K562 (cell line): ENCODE data around the gene SELPLG. TPM values are rescaled to one million over a fixed set of nuclear protein-coding genes. Genes with fewer than 3 reads are reported as not detected.

Source experiments
- HNRNPK ChIP-seq: fragments of 200-400 bp; formaldehyde crosslinking; IDR thresholded peaks from one replicate; pipeline ENCODE4 v1.6.1; 2018; ENCODE audit warnings: mild to moderate bottlenecking, low read depth, low read length; ENCODE audit not compliant: poor library complexity, severe bottlenecking
- NELFE ChIP-seq: IDR thresholded peaks from 2 replicates; pipeline ENCODE4 v1.6.1; 2011; ENCODE audit warnings: mild to moderate bottlenecking; ENCODE audit not compliant: insufficient read depth, insufficient read length
- POLR2AphosphoS5 ChIP-seq: IDR thresholded peaks from 2 replicates; pipeline ENCODE4 v1.6.1; 2011; ENCODE audit warnings: mild to moderate bottlenecking, low read depth, low read length, moderate library complexity; ENCODE audit not compliant: control insufficient read depth, insufficient read depth
- PPARD ChIP-seq: fragments of 250-450 bp; sonication (Bioruptor Pico); IDR thresholded peaks from 2 replicates; pipeline ENCODE4 v1.8.0; 2022; ENCODE audit warnings: inconsistent platforms, mild to moderate bottlenecking, moderate library complexity
- RBM39 ChIP-seq: fragments of 200-400 bp; formaldehyde crosslinking; optimal IDR thresholded peaks from 2 replicates; pipeline ENCODE3; 2018; ENCODE audit warnings: low read depth, low read length
- SRSF1 ChIP-seq: fragments of 200-400 bp; formaldehyde crosslinking; IDR thresholded peaks from 2 replicates; pipeline ENCODE4 v1.6.1; 2017; ENCODE audit warnings: mild to moderate bottlenecking, low read depth, low read length, moderate library complexity
- XRCC4 ChIP-seq: IDR thresholded peaks from one replicate; pipeline ENCODE4 v1.6.1; 2011; ENCODE audit not compliant: insufficient read depth, insufficient read length; ENCODE audit errors: extremely low read depth
- ZFP1 ChIP-seq: fragments of 450-650 bp; formaldehyde crosslinking; IDR thresholded peaks from 2 replicates; pipeline ENCODE4 v1.4.0; 2020; ENCODE audit warnings: mild to moderate bottlenecking, mixed read lengths
- polyA plus RNA-seq, 8 experiments: library from polyadenylated mRNA; depleted of rRNA in 4 of 8; stranded (reverse) in 5 of 8; unstranded in 3 of 8; fragments of >200 nt; fragmentation: Nextera tagmentation in 2 of 8; fragmentation: Illumina TruSeq in 1 of 8; extraction: Ambion mirVana in 2 of 8; extraction: Trizol in 1 of 8; gene quantifications; 2 replicates each; pipeline versions ENCODE4 v1.2.1 to v1.2.3, GENCODE V29; 2011 to 2014; ENCODE audit warnings: inconsistent platforms in 1 of 8, missing spikeins in 1 of 8
- total RNA-seq, 7 experiments: library from RNA; depleted of rRNA in 6 of 7; stranded (reverse); fragments of >200 nt in 6 of 7; fragmentation: Illumina TruSeq in 2 of 7; extraction: Trizol in 2 of 7; gene quantifications; 2 replicates each; pipeline versions ENCODE4 v1.2.1 to v1.2.3, GENCODE V29; 2011 to 2021; ENCODE audit warnings: low replicate concordance in 1 of 7
- TF ChIP-seq, protein P1 (sequence below): fragments of 250-450 bp; sonication (Bioruptor Pico); IDR thresholded peaks from 2 replicates; pipeline ENCODE4 v1.5.0; 2021; ENCODE audit warnings: mild to moderate bottlenecking, borderline replicate concordance
- TF ChIP-seq, protein P2 (sequence below): fragments of 200-600 bp; sonication (generic); IDR thresholded peaks from one replicate; pipeline ENCODE4 v1.6.1; 2012; ENCODE audit warnings: mild to moderate bottlenecking, low read depth, low read length, inconsistent platforms

Gene SELPLG
- total and polyA plus RNA-seq, 9 of the 15 experiments (the other 6 are each of a cell fraction or from before 2014, with no cell fraction given), result 0.22 to 10.2 (median 1.7) TPM

DNA sequence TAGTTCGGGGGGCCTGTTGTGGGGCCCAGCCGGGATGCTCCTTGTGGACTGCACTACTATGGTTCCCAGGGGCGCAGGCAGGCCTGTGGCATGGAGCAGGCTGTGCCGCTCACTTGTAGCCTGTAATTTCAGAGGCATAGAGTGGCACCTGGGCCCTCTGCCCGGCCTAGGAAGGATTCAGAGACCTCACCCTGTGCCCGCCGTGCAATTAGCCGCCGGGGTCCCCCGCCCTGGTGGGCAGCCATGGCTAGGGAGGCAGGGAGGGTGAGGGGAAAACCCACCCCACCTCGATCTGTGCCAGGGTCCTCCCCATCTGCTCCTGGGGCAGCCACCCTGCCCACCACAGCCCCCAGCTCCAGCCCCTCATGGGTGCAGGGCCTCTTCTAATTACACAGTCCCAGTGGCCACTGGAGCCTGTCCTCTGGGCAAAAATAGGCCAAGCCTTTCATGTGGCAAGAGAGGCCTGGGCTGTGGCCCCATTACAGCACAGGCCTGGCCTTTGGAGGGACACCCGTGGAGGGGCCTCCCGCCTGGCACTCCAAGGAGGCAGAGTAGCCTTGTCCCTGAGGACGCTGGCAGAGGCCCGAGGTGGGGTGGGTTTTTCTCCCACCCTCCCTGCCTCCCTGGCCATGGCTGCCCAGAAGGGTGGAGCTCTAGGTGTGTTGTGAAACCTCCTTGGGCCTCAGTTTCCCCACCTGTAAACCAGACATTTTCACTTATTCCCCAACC lies 30.6 kb downstream of the SELPLG start (continued):
- TF ChIP-seq, protein P1, sequence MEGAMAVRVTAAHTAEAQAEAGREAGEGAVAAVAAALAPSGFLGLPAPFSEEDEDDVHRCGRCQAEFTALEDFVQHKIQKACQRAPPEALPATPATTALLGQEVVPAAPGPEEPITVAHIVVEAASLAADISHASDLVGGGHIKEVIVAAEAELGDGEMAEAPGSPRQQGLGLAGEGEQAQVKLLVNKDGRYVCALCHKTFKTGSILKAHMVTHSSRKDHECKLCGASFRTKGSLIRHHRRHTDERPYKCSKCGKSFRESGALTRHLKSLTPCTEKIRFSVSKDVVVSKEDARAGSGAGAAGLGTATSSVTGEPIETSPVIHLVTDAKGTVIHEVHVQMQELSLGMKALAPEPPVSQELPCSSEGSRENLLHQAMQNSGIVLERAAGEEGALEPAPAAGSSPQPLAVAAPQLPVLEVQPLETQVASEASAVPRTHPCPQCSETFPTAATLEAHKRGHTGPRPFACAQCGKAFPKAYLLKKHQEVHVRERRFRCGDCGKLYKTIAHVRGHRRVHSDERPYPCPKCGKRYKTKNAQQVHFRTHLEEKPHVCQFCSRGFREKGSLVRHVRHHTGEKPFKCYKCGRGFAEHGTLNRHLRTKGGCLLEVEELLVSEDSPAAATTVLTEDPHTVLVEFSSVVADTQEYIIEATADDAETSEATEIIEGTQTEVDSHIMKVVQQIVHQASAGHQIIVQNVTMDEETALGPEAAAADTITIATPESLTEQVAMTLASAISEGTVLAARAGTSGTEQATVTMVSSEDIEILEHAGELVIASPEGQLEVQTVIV, result no peak
- TF ChIP-seq NELFE, result no peak
- no peak for TF ChIP-seq SRSF1
- TF ChIP-seq ZFP1 (CRISPR knock-in tag), result no peak
- no peak for TF ChIP-seq XRCC4
- no peak for TF ChIP-seq RBM39
- TF ChIP-seq HNRNPK, result no peak
- TF ChIP-seq POLR2AphosphoS5, result no peak
- TF ChIP-seq, protein P2, sequence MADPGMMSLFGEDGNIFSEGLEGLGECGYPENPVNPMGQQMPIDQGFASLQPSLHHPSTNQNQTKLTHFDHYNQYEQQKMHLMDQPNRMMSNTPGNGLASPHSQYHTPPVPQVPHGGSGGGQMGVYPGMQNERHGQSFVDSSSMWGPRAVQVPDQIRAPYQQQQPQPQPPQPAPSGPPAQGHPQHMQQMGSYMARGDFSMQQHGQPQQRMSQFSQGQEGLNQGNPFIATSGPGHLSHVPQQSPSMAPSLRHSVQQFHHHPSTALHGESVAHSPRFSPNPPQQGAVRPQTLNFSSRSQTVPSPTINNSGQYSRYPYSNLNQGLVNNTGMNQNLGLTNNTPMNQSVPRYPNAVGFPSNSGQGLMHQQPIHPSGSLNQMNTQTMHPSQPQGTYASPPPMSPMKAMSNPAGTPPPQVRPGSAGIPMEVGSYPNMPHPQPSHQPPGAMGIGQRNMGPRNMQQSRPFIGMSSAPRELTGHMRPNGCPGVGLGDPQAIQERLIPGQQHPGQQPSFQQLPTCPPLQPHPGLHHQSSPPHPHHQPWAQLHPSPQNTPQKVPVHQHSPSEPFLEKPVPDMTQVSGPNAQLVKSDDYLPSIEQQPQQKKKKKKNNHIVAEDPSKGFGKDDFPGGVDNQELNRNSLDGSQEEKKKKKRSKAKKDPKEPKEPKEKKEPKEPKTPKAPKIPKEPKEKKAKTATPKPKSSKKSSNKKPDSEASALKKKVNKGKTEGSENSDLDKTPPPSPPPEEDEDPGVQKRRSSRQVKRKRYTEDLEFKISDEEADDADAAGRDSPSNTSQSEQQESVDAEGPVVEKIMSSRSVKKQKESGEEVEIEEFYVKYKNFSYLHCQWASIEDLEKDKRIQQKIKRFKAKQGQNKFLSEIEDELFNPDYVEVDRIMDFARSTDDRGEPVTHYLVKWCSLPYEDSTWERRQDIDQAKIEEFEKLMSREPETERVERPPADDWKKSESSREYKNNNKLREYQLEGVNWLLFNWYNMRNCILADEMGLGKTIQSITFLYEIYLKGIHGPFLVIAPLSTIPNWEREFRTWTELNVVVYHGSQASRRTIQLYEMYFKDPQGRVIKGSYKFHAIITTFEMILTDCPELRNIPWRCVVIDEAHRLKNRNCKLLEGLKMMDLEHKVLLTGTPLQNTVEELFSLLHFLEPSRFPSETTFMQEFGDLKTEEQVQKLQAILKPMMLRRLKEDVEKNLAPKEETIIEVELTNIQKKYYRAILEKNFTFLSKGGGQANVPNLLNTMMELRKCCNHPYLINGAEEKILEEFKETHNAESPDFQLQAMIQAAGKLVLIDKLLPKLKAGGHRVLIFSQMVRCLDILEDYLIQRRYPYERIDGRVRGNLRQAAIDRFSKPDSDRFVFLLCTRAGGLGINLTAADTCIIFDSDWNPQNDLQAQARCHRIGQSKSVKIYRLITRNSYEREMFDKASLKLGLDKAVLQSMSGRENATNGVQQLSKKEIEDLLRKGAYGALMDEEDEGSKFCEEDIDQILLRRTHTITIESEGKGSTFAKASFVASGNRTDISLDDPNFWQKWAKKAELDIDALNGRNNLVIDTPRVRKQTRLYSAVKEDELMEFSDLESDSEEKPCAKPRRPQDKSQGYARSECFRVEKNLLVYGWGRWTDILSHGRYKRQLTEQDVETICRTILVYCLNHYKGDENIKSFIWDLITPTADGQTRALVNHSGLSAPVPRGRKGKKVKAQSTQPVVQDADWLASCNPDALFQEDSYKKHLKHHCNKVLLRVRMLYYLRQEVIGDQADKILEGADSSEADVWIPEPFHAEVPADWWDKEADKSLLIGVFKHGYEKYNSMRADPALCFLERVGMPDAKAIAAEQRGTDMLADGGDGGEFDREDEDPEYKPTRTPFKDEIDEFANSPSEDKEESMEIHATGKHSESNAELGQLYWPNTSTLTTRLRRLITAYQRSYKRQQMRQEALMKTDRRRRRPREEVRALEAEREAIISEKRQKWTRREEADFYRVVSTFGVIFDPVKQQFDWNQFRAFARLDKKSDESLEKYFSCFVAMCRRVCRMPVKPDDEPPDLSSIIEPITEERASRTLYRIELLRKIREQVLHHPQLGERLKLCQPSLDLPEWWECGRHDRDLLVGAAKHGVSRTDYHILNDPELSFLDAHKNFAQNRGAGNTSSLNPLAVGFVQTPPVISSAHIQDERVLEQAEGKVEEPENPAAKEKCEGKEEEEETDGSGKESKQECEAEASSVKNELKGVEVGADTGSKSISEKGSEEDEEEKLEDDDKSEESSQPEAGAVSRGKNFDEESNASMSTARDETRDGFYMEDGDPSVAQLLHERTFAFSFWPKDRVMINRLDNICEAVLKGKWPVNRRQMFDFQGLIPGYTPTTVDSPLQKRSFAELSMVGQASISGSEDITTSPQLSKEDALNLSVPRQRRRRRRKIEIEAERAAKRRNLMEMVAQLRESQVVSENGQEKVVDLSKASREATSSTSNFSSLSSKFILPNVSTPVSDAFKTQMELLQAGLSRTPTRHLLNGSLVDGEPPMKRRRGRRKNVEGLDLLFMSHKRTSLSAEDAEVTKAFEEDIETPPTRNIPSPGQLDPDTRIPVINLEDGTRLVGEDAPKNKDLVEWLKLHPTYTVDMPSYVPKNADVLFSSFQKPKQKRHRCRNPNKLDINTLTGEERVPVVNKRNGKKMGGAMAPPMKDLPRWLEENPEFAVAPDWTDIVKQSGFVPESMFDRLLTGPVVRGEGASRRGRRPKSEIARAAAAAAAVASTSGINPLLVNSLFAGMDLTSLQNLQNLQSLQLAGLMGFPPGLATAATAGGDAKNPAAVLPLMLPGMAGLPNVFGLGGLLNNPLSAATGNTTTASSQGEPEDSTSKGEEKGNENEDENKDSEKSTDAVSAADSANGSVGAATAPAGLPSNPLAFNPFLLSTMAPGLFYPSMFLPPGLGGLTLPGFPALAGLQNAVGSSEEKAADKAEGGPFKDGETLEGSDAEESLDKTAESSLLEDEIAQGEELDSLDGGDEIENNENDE, result no peak
- no peak for TF ChIP-seq PPARD (CRISPR knock-in tag)
- TF ChIP-seq, all 486 proteins: peak for 0
